ENCODE results near the gene PITPNM2. TPM values are rescaled to one million over a fixed set of nuclear protein-coding genes. Genes with fewer than 3 reads are reported as not detected.

Gene PITPNM2
- total RNA-seq, 1 donor from 2014 or later = 7.5 TPM

Other genes starting within 250 kb of the PITPNM2 start
- gene ABCB9, start 184.6 kb downstream of the PITPNM2 start, total RNA-seq = 14.9 to 16.7 TPM (median 16.1 TPM) in 3 replicates
- 13.8 to 15.0 TPM (median 14.9 TPM) in 3 replicates for gene OGFOD2, start 175.8 kb downstream of the PITPNM2 start, total RNA-seq
- 120 to 133 TPM (median 122 TPM) in 3 replicates for gene ARL6IP4, start 170.4 kb downstream of the PITPNM2 start, total RNA-seq
- gene MPHOSPH9, start 82.1 kb upstream of the PITPNM2 start, total RNA-seq = 35.7 to 40.9 TPM (median 36.5 TPM) in 3 replicates
- gene MTRFR, start 82.3 kb upstream of the PITPNM2 start, total RNA-seq = 15.3 to 16.6 TPM (median 15.7 TPM) in 3 replicates
- 108 to 117 TPM (median 113 TPM) in 3 replicates for gene CDK2AP1, start 120.8 kb upstream of the PITPNM2 start, total RNA-seq
- 35.0 to 38.0 TPM (median 36.2 TPM) in 3 replicates for gene SBNO1, start 213.8 kb upstream of the PITPNM2 start, total RNA-seq
- gene KMT5A, start 233.0 kb upstream of the PITPNM2 start, total RNA-seq = 36.0 to 37.6 TPM (median 37.0 TPM) in 3 replicates